Right atrium auricular region (tissue), 2 donors: ENCODE results near the gene NME3. TPM values are rescaled to one million over a fixed set of nuclear protein-coding genes. Genes with fewer than 3 reads are reported as not detected.

Source experiments
- DNase-seq: peaks from one replicate; pipeline ENCODE4 v3.0.0-alpha.2; 2019; ENCODE audit warnings: low spot score
- H3K27ac ChIP-seq, 2 donors: fragments of 200-600 bp; sonication (generic); 1 replicate in 1 of 2; 2 replicates in 1 of 2; pipeline ENCODE4 v1.5.1; 2016 to 2019
- H3K27me3 ChIP-seq, 2 donors: fragments of 200-600 bp; sonication (generic); one replicate each; pipeline versions ENCODE4 v1.5.1 to v1.6.0; 2017 to 2019
- H3K36me3 ChIP-seq: fragments of 200-600 bp; sonication (generic); one replicate; pipeline ENCODE4 v1.5.1; 2016
- H3K4me1 ChIP-seq, 2 donors: fragments of 200-600 bp; sonication (generic); one replicate each; pipeline versions ENCODE4 v1.5.1 to v1.6.0; 2017 to 2019
- H3K4me3 ChIP-seq, 2 donors: fragments of 200-600 bp; sonication (generic); 1 replicate in 1 of 2; 2 replicates in 1 of 2; pipeline ENCODE4 v1.5.1; 2017 to 2019; ENCODE audit warnings: mild to moderate bottlenecking in 1 of 2, moderate library complexity in 1 of 2
- H3K9me3 ChIP-seq, 2 donors: fragments of 200-600 bp; sonication (generic); one replicate each; pipeline ENCODE4 v1.5.1; 2019
- CTCF ChIP-seq, 2 donors: fragments of 200-600 bp; sonication (generic); IDR thresholded peaks; one replicate each; pipeline ENCODE4 v1.5.1; 2019; ENCODE audit warnings: antibody characterized with exemption in 2 of 2
- total RNA-seq, 2 donors: library from RNA; depleted of rRNA; stranded (reverse); fragments of >200 nt; gene quantifications; one replicate each; pipeline ENCODE4 v1.1.0, GENCODE V29; 2016

NME3 gene
- total RNA-seq, 2 donors from 2014 or later: 51.3 to 56.2 TPM

- peak in 1 of 2 donors; percentile 64 for TF ChIP-seq CTCF (IDR thresholded peaks at IDR 0.05)
- DNase-seq: peak; percentile 73
- Histone ChIP-seq H3K27ac (no peak overlapping the region), H3K4me1 (peaks cover 0 to 9% of the 10 kb centered on the region in 2 donors), H3K27me3 (no peaks in the 10 kb centered on the region), H3K4me3 (no peak overlapping the region), H3K36me3 (peaks cover 56% of the 10 kb centered on the region), H3K9me3 (no peaks in the 10 kb centered on the region)
These were observed 41.4 kb upstream of the NME3 start for GRCh38 chr16:1812732-1813163.

- no peak for DNase-seq
- H3K27me3 ChIP-seq: no peaks in the 10 kb centered on the region
- no peaks in the 10 kb centered on the region for H3K9me3 ChIP-seq
- H3K4me1 ChIP-seq: peaks cover 0 to 9% of the 10 kb centered on the region in 2 donors
- H3K27ac ChIP-seq: no peak overlapping the region
- H3K36me3 ChIP-seq: peaks cover 51% of the 10 kb centered on the region
- no peak for TF ChIP-seq CTCF (IDR thresholded peaks at IDR 0.05)
- no peak overlapping the region for H3K4me3 ChIP-seq
These were observed 39.2 kb upstream of the NME3 start for GRCh38 chr16:1810536-1810935.

GRCh38 chr16:1810106-1810505 lies 38.8 kb upstream of the NME3 start:
- peaks cover 0 to 9% of the 10 kb centered on the region in 2 donors for H3K4me1 ChIP-seq
- no peaks in the 10 kb centered on the region for H3K9me3 ChIP-seq
- peaks cover 47% of the 10 kb centered on the region for H3K36me3 ChIP-seq
- TF ChIP-seq CTCF (IDR thresholded peaks at IDR 0.05): no peak
- H3K27ac ChIP-seq: no peak overlapping the region
- no peaks in the 10 kb centered on the region for H3K27me3 ChIP-seq
- H3K4me3 ChIP-seq: no peak overlapping the region
- no peak for DNase-seq

- TF ChIP-seq CTCF (IDR thresholded peaks at IDR 0.05): no peak
- H3K27me3 ChIP-seq: no peaks in the 10 kb centered on the region
- H3K27ac ChIP-seq: no peak overlapping the region
- no peak for DNase-seq
- H3K4me1 ChIP-seq: peaks cover 0 to 9% of the 10 kb centered on the region in 2 donors
- H3K9me3 ChIP-seq: no peaks in the 10 kb centered on the region
- H3K4me3 ChIP-seq: no peak overlapping the region
- H3K36me3 ChIP-seq: peaks cover 47% of the 10 kb centered on the region
These were observed 38.0 kb upstream of the NME3 start for GRCh38 chr16:1809281-1809801.

GRCh38 chr16:1808691-1809090 lies 37.3 kb upstream of the NME3 start:
- peaks cover 0 to 9% of the 10 kb centered on the region in 2 donors for H3K4me1 ChIP-seq
- H3K9me3 ChIP-seq: no peaks in the 10 kb centered on the region
- no peak overlapping the region for H3K4me3 ChIP-seq
- peaks cover 44% of the 10 kb centered on the region for H3K36me3 ChIP-seq
- DNase-seq: no peak
- no peak for TF ChIP-seq CTCF (IDR thresholded peaks at IDR 0.05)
- no peak overlapping the region for H3K27ac ChIP-seq
- H3K27me3 ChIP-seq: no peaks in the 10 kb centered on the region

- Histone ChIP-seq H3K27me3 (no peaks in the 10 kb centered on the region), H3K9me3 (no peaks in the 10 kb centered on the region), H3K4me3 (no peak overlapping the region), H3K27ac (no peak overlapping the region), H3K36me3 (peaks cover 40% of the 10 kb centered on the region), H3K4me1 (peaks cover 0 to 3% of the 10 kb centered on the region in 2 donors)
- TF ChIP-seq CTCF (IDR thresholded peaks at IDR 0.05): no peak
- DNase-seq: no peak
These were observed 36.3 kb upstream of the NME3 start for GRCh38 chr16:1807626-1808025.
